Pancreas (tissue), 10 donors: Measurements from ENCODE around the gene PEX26. TPM values are rescaled to one million over a fixed set of nuclear protein-coding genes. Genes with fewer than 3 reads are reported as not detected.
"Not testable (repeated sequence)": the region's sequence is repeated elsewhere in the genome, so short reads cannot be mapped to it uniquely, and the experiment has no call there.

Source experiments
- ATAC-seq, 4 donors: fragments of 200-7000 bp; cut with Tn5 transposase; one replicate each; pipeline versions ENCODE4 v1.8.0 to v1.9.1; 2020; ENCODE audit warnings: mild to moderate bottlenecking in 4 of 4, moderate library complexity in 4 of 4
- DNase-seq, 6 donors: peaks; one replicate each; pipeline ENCODE4 v3.0.0-alpha.2; 2020
- FAIRE-seq: peaks from 2 replicates; lab custom pipeline; 2012; peaks lifted over from hg19 to GRCh38; lab: Jason Lieb, UNC
- H3K27ac ChIP-seq, 4 donors: fragments of 200-600 bp; sonication (generic); 1 replicate in 3 of 4; 2 replicates in 1 of 4; pipeline versions ENCODE4 v1.5.0 to v1.8.0; 2020
- H3K27me3 ChIP-seq, 4 donors: fragments of 200-600 bp; one replicate each; pipeline ENCODE4 v1.8.0; 2021
- H3K36me3 ChIP-seq, 3 donors: fragments of 200-600 bp; sonication (generic) in 1 of 3; one replicate each; pipeline versions ENCODE4 v1.5.0 to v1.8.0; 2020 to 2021
- H3K4me1 ChIP-seq, 3 donors: fragments of 200-600 bp; one replicate each; pipeline ENCODE4 v1.8.0; 2021
- H3K4me3 ChIP-seq, 4 donors: fragments of 200-600 bp; sonication (generic) in 2 of 4; one replicate each; pipeline versions ENCODE4 v1.5.0 to v1.8.0; 2020 to 2021
- H3K9me3 ChIP-seq, 4 donors: fragments of 200-600 bp; one replicate each; pipeline ENCODE4 v1.8.0; 2021
- CTCF ChIP-seq, 4 donors: fragments of 200-600 bp; sonication (generic) in 3 of 4; IDR thresholded peaks; one replicate each; pipeline versions ENCODE4 v1.5.0 to v1.8.0; 2021; ENCODE audit warnings: antibody characterized with exemption in 4 of 4
- WGBS, 2 donors: extraction: QIAGEN DNeasy Blood & Tissue Kit; methylation state at CpG; one replicate each; pipeline ENCODE4 v1.1.7; 2013; 5-methylcytosine and 5-hydroxymethylcytosine counted together
- intact Hi-C, 3 donors: fragments of 100-400 bp; cut with DNase I; formaldehyde crosslinking; loops; one replicate each; pipeline versions ENCODE4 v1.11.1 to v1.14.2; 2022
- polyA plus RNA-seq, 2 donors: library from polyadenylated mRNA; stranded (reverse); fragments of 200-250 nt; gene quantifications; one replicate each; pipeline ENCODE4 v1.2.3, GENCODE V29; 2013
- total RNA-seq, 6 donors: library from RNA; stranded (reverse); fragmentation: NEBNext Ultra II Directional in 4 of 6; extraction: Animal tissue kit (Norgen Biotek cat#: 25700) in 4 of 6; gene quantifications; one replicate each; pipeline versions ENCODE4 v1.2.1 to v1.2.4, GENCODE V29; 2021 to 2023
- donor health status: healthy with polysubstance abuse.
- donor health status: DM: no; HTN: no; CAD: no; lungs with moderate emphysema.
- donor health status: DM: no; HTN: no; CAD: no.
- donor health status: control.
- donor health status: control.
- donor health status: Bipolar disorder and iron deficiency.
- donor health status: DM: yes; HTN: yes; CAD: no.
- donor health status: DM: no; HTN: no; CAD: no.
- donor health status: DM: no; HTN: no; CAD: no.
- donor health status: DM: yes; HTN: yes; CAD: no.

The PEX26 gene
- total and polyA plus RNA-seq, 8 donors = 9.3 to 26.5 (median 14.3) TPM

DNA sequence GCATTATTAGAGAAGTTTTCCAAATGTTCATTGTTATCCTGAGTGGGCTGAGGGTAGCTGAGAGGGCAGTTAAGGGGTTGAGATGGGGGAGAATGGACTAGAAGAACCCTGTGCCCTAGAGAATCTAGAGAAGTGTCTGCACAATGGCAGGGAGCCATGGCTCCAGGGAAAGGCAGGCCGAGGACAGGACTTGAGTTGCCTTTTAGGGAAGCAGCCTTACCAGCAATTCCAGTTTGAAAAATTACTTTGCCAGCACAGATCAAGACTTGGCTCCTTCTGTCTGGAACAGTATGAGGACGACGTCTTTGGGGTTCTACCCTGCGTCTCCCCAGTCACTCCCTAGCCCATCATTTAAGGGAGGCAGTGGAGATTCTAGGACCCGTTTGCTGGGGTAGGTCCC, 27.7 kb upstream of the PEX26 start:
- no peak for FAIRE-seq
- Histone ChIP-seq H3K9me3 (no peaks in the 10 kb centered on the region), H3K27ac (no peak overlapping the region), H3K4me3 (no peak overlapping the region), H3K27me3 (no peaks in the 10 kb centered on the region), H3K4me1 (peaks cover 0 to 4% (median 2%) of the 10 kb centered on the region in 3 donors), H3K36me3 (no peaks in the 10 kb centered on the region)
- no peak for ATAC-seq
- DNase-seq = no peak
- WGBS, 2 donors = 64 to 73% methylated on average over 5 of the region's 5 CpGs
- intact Hi-C loops = no loop called here
- TF ChIP-seq CTCF (IDR thresholded peaks at IDR 0.05) = no peak

DNA sequence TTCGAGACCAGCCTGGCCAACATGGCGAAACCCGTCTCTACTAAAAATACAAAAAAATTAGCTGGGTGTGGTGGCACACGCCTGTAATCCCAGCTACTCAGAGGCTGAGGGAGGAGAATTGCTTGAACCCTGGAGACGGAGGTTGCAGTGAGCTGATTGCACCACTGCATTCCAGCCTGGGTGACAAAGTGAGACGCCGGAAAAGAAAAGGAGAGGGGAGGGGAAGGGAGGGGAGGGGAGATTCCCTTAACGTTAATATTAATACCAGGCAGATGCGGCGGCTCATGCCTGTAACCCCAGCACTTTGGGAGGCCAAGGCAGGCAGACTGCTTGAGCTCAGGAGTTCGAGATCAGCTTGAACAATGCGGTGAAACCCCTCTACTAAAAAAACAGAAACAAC, 26.7 kb upstream of the PEX26 start:
- H3K27me3 ChIP-seq, H3K27ac ChIP-seq, H3K9me3 ChIP-seq, H3K4me1 ChIP-seq, ATAC-seq, H3K4me3 ChIP-seq, intact Hi-C loops, H3K36me3 ChIP-seq, FAIRE-seq: not testable (repeated sequence)
- peak in 1 of 6 donors; percentile 22 for DNase-seq
- 85 to 87% methylated on average over 12 of the region's 12 CpGs for WGBS, 2 donors

- H3K9me3 ChIP-seq, H3K27ac ChIP-seq, H3K36me3 ChIP-seq, ATAC-seq, FAIRE-seq, intact Hi-C loops, H3K27me3 ChIP-seq, DNase-seq, H3K4me3 ChIP-seq: not testable (repeated sequence)
- peaks cover 9 to 23% (median 12%) of the 10 kb centered on the region in 3 donors for H3K4me1 ChIP-seq
- 90 to 93% methylated on average over 27 to 47 of the region's 49 CpGs for WGBS, 2 donors
These were observed 24.4 kb upstream of the PEX26 start for GRCh38 chr22:18053216-18053946.

DNA sequence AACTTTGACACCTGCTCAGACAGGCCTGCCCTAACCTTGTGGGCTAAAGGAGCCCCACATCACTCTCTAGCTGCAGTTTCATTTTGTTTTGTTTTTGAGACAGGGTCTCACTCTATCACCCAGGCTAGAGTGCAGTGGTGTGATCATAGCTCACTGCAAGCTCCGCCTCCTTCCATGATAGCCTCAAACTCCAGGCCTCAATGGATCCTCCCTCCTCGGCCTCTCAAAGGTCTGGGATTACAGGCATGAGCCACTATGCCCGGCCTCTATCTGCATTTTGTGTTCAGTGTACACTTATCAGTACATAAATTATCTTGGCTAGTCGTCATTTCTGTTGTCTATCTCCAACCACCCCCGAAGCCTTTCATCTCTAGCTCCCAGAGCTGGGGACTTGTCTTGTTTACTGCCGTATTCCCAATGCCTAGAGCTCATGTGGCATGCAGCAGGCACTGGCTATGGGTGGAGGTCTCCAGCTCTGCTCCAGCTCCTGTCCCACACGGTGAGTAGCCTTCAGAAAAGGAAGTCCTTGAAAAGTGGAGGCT, 22.1 kb upstream of the PEX26 start:
- ATAC-seq (no peak), DNase-seq (no peak), FAIRE-seq (no peak)
- Histone ChIP-seq H3K4me3 (no peak overlapping the region), H3K4me1 (peaks cover 9 to 27% (median 13%) of the 10 kb centered on the region in 3 donors), H3K27ac (peak overlapping the region; percentile 31 to 87 (median 57)), H3K27me3 (no peaks in the 10 kb centered on the region), H3K36me3 (no peaks in the 10 kb centered on the region), H3K9me3 (no peaks in the 10 kb centered on the region)
- TF ChIP-seq CTCF (IDR thresholded peaks at IDR 0.05) = no peak
- 72 to 75% methylated on average over 7 of the region's 7 CpGs for WGBS, 2 donors
- intact Hi-C loops = no loop called here

- no peak for FAIRE-seq
- peak; percentile 57 to 80 (median 68) for ATAC-seq
- H3K4me1 ChIP-seq = peaks cover 13 to 32% (median 19%) of the 10 kb centered on the region in 3 donors
- H3K27ac ChIP-seq = peak overlapping the region; percentile 31 to 87 (median 57)
- peak in 1 of 6 donors; percentile 63 for DNase-seq
- no peaks in the 10 kb centered on the region for H3K27me3 ChIP-seq
- H3K4me3 ChIP-seq = no peak overlapping the region
- TF ChIP-seq CTCF (IDR thresholded peaks at IDR 0.05) = no peak
- 63 to 85% methylated on average over 4 of the region's 4 CpGs for WGBS, 2 donors
- no peaks in the 10 kb centered on the region for H3K9me3 ChIP-seq
- intact Hi-C loops = no loop called here
- no peaks in the 10 kb centered on the region for H3K36me3 ChIP-seq
These were observed 21.6 kb upstream of the PEX26 start for GRCh38 chr22:18056161-18056666.
